Activated CD4-positive, alpha-beta T cell treated with anti-CD3 and anti-CD28 coated beads for 36 hours (primary cell): ENCODE measurements around the gene TRABD2B. TPM values are rescaled to one million over a fixed set of nuclear protein-coding genes. Genes with fewer than 3 reads are reported as not detected.

Experiments used
- ATAC-seq: fragments of 200-7000 bp; cut with Tn5 transposase; one replicate; pipeline ENCODE4 v1.10.0; 2021; ENCODE audit warnings: mild to moderate bottlenecking, moderate library complexity
- CTCF ChIA-PET: fragments of 350-600 bp; sonication (Branson Sonifier 250); formaldehyde crosslinking; loops from one replicate; lab custom pipeline; 2021; ENCODE audit warnings: antibody characterized with exemption; lab: Charles Lee
- POLR2A ChIA-PET: fragments of 350-600 bp; sonication (Branson Sonifier 250); formaldehyde crosslinking; loops from one replicate; lab custom pipeline; 2021; ENCODE audit warnings: antibody characterized with exemption, inconsistent platforms; lab: Charles Lee
- DNase-seq: peaks from one replicate; pipeline ENCODE4 v3.0.0-alpha.2; 2020
- H3K27ac Mint-ChIP-seq: one replicate; pipeline ENCODE4 v1.8.0; 2021; ENCODE audit warnings: mixed read lengths
- H3K27me3 Mint-ChIP-seq: one replicate; pipeline ENCODE4 v1.8.0; 2021; ENCODE audit warnings: mixed read lengths
- H3K36me3 Mint-ChIP-seq: one replicate; pipeline ENCODE4 v1.8.0; 2021; ENCODE audit warnings: low read depth, mixed read lengths
- H3K4me1 Mint-ChIP-seq: one replicate; pipeline ENCODE4 v1.8.0; 2021; ENCODE audit warnings: mixed read lengths
- H3K4me3 Mint-ChIP-seq: one replicate; pipeline ENCODE4 v1.8.0; 2021; ENCODE audit warnings: mild to moderate bottlenecking, moderate library complexity, mixed read lengths
- H3K9me3 Mint-ChIP-seq: one replicate; pipeline ENCODE4 v1.8.0; 2021; ENCODE audit warnings: low read depth, mixed read lengths
- intact Hi-C, 2 experiments: fragments of 100-400 bp; cut with DNase I in 1 of 2; cut with micrococcal nuclease in 1 of 2; formaldehyde crosslinking; loops; one replicate each; pipeline versions ENCODE4 v1.14.2 to v1.15.1; 2022 to 2024; cut with DNase I, micrococcal nuclease
- total RNA-seq, 2 experiments: library from RNA; stranded (reverse); gene quantifications; one replicate each; pipeline ENCODE4 v1.2.3, GENCODE V29; 2021

The TRABD2B gene
- total RNA-seq, 2 experiments from 2014 or later = not detected

DNA sequence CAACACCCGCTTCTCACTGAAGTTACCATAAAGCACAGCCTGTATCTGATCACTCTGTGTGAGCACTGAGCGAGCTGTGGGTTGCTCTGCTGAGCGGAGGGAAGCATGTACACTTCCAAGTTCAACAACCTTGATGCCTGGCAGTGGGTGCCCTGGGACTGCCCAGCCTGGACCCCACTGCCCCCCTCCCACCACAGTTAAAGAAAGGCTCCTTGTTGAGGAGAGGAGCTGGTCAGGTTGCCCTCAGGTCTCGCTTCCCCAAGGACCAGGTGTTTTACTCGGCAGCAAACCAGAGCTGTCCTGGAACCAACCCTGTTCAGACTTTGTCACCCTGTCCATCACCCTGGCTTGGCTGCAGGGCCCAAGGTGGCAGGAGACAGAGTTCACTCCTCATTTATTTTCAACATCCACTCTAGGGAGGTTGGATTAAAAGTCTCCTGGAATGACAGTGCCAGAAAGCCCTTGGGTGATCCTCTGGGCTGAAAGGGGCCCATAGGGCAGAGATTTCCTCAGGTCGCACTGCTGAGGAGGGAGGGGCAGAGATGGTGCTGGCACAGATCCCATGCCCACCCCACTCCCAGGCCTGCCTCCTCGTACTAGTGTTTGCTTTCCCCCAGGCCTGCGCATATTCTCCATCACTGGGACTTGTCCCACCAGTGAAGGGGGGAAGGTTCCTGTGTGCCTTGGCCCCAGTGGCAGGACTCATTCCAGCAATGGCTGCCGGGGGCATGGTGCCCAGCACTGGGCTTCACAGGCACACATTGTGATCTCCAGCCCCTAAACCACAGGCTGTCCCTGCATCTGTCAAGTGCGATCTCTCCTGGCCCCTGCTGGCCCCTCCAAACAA, 101.7 kb downstream of the TRABD2B start:
- no peaks in the 10 kb centered on the region for H3K36me3 Mint-ChIP-seq
- no peaks in the 10 kb centered on the region for H3K9me3 Mint-ChIP-seq
- ChIA-PET POLR2A (no interaction called here), CTCF (no interaction called here)
- no peak for ATAC-seq
- no peak overlapping the region for H3K27ac Mint-ChIP-seq
- DNase-seq = no peak
- H3K27me3 Mint-ChIP-seq = no peaks in the 10 kb centered on the region
- intact Hi-C loops = no loop called here
- no peak overlapping the region for H3K4me3 Mint-ChIP-seq
- no peaks in the 10 kb centered on the region for H3K4me1 Mint-ChIP-seq

GRCh38 chr1:47894410-47895278, 102.5 kb downstream of the TRABD2B start:
- DNase-seq = no peak
- no peak overlapping the region for H3K4me3 Mint-ChIP-seq
- ATAC-seq = no peak
- POLR2A ChIA-PET = no interaction called here
- H3K9me3 Mint-ChIP-seq = no peaks in the 10 kb centered on the region
- no peak overlapping the region for H3K27ac Mint-ChIP-seq
- intact Hi-C loops = no loop called here
- H3K4me1 Mint-ChIP-seq = no peaks in the 10 kb centered on the region
- no peaks in the 10 kb centered on the region for H3K27me3 Mint-ChIP-seq
- CTCF ChIA-PET = interaction anchor here (0.6 kb wide), 1 partner anchor 167 kb away, joined by 3 read pairs; no protein-coding TSS in a partner anchor
- H3K36me3 Mint-ChIP-seq = no peaks in the 10 kb centered on the region

DNA sequence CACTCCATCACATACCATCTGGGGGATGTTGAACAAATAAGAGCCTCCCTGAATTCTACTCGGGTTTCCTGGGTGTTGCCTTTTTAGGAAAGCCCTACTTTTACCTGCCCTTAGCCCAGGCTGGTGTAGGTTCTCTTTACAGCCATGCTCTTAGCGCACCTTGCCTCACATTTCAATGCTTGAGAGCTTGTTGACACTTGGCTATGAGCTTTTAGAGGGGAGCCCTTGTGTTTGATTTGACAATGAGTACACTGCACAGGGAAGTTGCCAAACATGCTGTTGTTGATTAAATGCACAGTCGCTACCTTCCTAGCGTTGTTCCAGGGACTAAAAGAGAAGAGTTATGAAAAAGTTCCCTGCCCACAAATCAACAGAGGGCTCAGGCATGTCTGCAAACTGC, 103.8 kb downstream of the TRABD2B start:
- DNase-seq = no peak
- Mint-ChIP-seq H3K9me3 (no peaks in the 10 kb centered on the region), H3K4me3 (no peak overlapping the region), H3K27ac (no peak overlapping the region), H3K4me1 (no peaks in the 10 kb centered on the region), H3K36me3 (no peaks in the 10 kb centered on the region), H3K27me3 (peaks cover 4% of the 10 kb centered on the region)
- POLR2A ChIA-PET = no interaction called here
- CTCF ChIA-PET = no interaction called here
- no peak for ATAC-seq
- intact Hi-C loops = no loop called here

DNA sequence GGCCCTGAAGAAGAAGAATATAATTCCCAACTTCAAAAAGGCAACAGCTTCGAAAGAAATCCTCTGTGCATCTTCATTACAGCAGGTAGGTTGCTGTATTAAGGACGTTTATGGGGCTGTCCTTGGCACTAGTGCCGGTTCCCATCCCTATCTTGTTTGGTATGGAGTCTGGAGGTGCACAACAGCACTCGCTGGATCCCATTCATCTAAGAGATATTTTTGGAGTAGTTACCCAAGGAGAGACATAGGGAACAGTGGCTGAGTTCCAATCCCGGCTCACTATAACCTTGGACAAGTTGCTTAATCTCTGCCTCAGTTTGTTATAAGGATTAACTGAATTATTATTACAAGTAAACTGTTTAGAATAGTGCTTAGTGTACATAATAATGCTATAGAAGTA, 106.4 kb downstream of the TRABD2B start:
- Mint-ChIP-seq H3K9me3 (no peaks in the 10 kb centered on the region), H3K4me3 (no peak overlapping the region), H3K27ac (no peak overlapping the region), H3K27me3 (peaks cover 8% of the 10 kb centered on the region), H3K4me1 (no peaks in the 10 kb centered on the region), H3K36me3 (no peaks in the 10 kb centered on the region)
- intact Hi-C loops = no loop called here
- DNase-seq (no peak), ATAC-seq (no peak)
- ChIA-PET POLR2A (no interaction called here), CTCF (no interaction called here)

GRCh38 chr1:47888294-47888629, 108.9 kb downstream of the TRABD2B start:
- intact Hi-C loops = no loop called here
- Mint-ChIP-seq H3K4me1 (no peaks in the 10 kb centered on the region), H3K27ac (no peak overlapping the region), H3K9me3 (no peaks in the 10 kb centered on the region), H3K36me3 (no peaks in the 10 kb centered on the region), H3K27me3 (peaks cover 10% of the 10 kb centered on the region), H3K4me3 (no peak overlapping the region)
- ChIA-PET CTCF (interaction anchor here (0.9 kb wide), 1 partner anchor 54 kb away, joined by 3 read pairs; no protein-coding TSS in a partner anchor), POLR2A (no interaction called here)
- DNase-seq (no peak), ATAC-seq (no peak)

DNA sequence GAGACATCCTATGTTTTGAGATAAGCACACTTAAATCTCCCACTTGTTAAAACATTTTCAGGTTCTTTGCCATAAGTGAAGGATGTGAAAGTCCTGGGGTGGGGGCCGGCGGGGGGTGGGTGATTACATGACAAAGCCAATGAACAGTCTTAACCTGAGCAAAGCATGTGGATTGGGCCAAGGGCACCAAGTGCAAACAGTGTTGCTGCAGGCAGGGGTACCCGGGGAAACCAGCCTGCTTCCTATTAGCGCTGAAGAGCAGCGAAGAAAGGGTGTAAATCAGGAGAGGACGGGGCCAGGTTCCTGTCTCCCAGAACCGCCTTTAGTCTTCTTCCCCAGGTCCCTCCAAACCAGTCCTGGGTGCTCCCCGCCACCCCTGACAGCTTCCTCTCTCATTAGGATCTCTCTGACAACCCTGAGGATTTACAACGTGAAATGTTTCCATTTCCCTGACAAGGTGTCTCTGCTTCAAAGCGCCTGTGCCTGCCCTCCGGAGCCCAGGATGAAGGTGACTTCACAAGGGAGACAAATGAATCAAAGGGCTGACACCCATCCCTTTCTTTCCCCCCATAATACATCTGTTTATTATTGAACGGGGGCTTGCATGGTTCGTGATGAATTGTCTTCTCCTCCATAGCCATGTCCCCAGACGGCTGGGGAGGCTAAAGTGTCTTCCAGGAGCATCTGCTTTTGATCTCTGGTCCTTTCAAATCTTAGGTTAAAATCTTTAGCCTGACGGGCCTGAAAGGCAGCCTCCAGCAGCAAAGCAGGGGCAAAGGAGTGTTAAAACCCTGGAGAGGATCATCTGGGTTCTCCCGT, 109.5 kb downstream of the TRABD2B start:
- ChIA-PET POLR2A (no interaction called here), CTCF (no interaction called here)
- no peaks in the 10 kb centered on the region for H3K9me3 Mint-ChIP-seq
- DNase-seq (no peak), ATAC-seq (no peak)
- H3K36me3 Mint-ChIP-seq = no peaks in the 10 kb centered on the region
- H3K4me1 Mint-ChIP-seq = no peaks in the 10 kb centered on the region
- intact Hi-C loops = no loop called here
- peaks cover 10% of the 10 kb centered on the region for H3K27me3 Mint-ChIP-seq
- no peak overlapping the region for H3K27ac Mint-ChIP-seq
- H3K4me3 Mint-ChIP-seq = no peak overlapping the region

DNA sequence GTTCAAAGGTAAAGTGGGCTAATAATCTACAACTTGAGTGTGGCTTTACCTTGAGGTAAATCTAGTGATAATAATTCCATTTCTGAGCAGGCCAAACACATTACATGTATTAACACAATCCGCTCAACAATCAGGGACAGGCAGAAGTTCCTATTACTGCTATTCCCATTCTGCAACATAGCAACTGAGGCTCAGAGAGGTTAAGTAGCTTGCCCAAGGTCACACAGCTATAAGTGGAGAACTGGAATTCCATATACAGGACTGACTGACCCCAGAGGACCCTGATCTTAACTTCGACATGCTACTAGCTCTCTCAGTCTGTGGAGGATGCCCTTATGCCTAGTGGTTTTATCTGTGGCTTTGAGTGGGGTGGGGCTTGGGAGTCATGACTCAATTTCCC, 110.1 kb downstream of the TRABD2B start:
- H3K9me3 Mint-ChIP-seq = no peaks in the 10 kb centered on the region
- H3K36me3 Mint-ChIP-seq = no peaks in the 10 kb centered on the region
- no peak for DNase-seq
- H3K4me1 Mint-ChIP-seq = no peaks in the 10 kb centered on the region
- intact Hi-C loops = no loop called here
- POLR2A ChIA-PET = no interaction called here
- CTCF ChIA-PET = no interaction called here
- peaks cover 10% of the 10 kb centered on the region for H3K27me3 Mint-ChIP-seq
- no peak overlapping the region for H3K4me3 Mint-ChIP-seq
- no peak overlapping the region for H3K27ac Mint-ChIP-seq
- no peak for ATAC-seq

GRCh38 chr1:47886141-47886540, 111.0 kb downstream of the TRABD2B start:
- peaks cover 10% of the 10 kb centered on the region for H3K27me3 Mint-ChIP-seq
- no peaks in the 10 kb centered on the region for H3K9me3 Mint-ChIP-seq
- no peak overlapping the region for H3K27ac Mint-ChIP-seq
- ChIA-PET POLR2A (no interaction called here), CTCF (no interaction called here)
- no peaks in the 10 kb centered on the region for H3K36me3 Mint-ChIP-seq
- no peaks in the 10 kb centered on the region for H3K4me1 Mint-ChIP-seq
- DNase-seq (no peak), ATAC-seq (no peak)
- no peak overlapping the region for H3K4me3 Mint-ChIP-seq
- intact Hi-C loops = no loop called here

DNA sequence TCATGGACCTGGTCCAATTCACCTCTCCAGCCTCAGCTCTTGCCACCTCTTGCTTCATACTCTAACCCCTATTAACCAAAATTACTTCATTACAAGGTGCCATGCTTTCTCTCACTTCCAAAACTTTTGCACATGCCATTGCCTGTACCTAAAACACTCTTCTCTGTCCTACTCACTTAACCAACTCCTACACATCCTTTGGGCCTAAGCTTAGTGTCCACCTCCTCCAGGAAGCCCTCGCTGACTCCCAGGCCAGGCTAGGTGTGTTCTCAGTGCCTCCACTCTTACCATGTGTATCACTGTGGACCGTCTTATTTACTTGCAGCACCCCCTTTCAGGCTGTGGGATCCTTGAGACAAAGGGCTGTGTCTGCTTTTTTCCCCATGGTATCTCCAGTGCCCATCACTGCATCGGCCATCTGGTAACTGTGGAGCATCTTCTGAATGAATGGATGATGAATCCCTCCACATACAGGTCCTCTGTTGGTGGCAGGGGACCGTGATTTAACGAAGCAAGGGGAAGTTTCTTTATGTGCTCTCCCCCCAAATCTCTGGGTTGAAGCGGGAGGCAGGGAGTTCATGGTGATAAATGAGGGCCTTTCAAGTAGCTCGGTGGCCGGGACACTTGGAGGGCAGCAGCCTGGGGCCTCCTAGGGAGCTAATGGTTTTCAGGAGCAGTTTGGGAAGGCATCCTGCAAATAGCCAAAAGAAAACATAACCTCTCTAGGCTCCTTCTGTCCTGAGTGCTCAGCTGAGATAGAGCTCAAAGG, 111.9 kb downstream of the TRABD2B start:
- DNase-seq (no peak), ATAC-seq (no peak)
- no peak overlapping the region for H3K4me3 Mint-ChIP-seq
- H3K36me3 Mint-ChIP-seq = no peaks in the 10 kb centered on the region
- no peaks in the 10 kb centered on the region for H3K4me1 Mint-ChIP-seq
- intact Hi-C loops = no loop called here
- ChIA-PET POLR2A (no interaction called here), CTCF (no interaction called here)
- no peak overlapping the region for H3K27ac Mint-ChIP-seq
- H3K9me3 Mint-ChIP-seq = no peaks in the 10 kb centered on the region
- peaks cover 10% of the 10 kb centered on the region for H3K27me3 Mint-ChIP-seq

DNA sequence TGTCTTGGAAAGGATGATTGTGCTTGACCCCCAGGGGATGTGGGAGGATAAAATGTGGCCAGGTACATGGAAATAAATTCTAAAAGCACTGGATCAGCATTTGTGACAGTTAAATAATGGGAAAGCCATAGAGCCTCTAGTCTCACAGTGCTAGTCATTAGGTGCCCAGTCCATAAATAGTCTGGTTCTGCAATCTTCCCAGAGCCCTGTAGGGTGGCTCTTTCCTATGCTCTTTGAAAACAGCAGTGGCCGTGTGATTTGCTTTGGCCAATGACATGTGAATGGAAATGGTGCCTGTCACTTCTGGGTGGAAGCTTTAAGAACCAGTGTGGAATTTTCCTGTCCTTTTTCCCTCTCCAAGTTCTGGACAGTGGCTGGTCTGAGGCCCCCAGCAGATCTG, 113.2 kb downstream of the TRABD2B start:
- ChIA-PET POLR2A (no interaction called here), CTCF (no interaction called here)
- no peaks in the 10 kb centered on the region for H3K9me3 Mint-ChIP-seq
- DNase-seq = no peak
- intact Hi-C loops = no loop called here
- ATAC-seq = no peak
- no peak overlapping the region for H3K4me3 Mint-ChIP-seq
- H3K36me3 Mint-ChIP-seq = no peaks in the 10 kb centered on the region
- H3K4me1 Mint-ChIP-seq = no peaks in the 10 kb centered on the region
- peaks cover 10% of the 10 kb centered on the region for H3K27me3 Mint-ChIP-seq
- H3K27ac Mint-ChIP-seq = no peak overlapping the region
